C4-2B (cell line): Measurements from ENCODE around the gene CC2D2A.
"Not testable (repeated sequence)": the region's sequence is repeated elsewhere in the genome, so short reads cannot be mapped to it uniquely, and the experiment has no call there.

Experiments used
- H3K27ac ChIP-seq: fragments of 450-650 bp; 2 replicates; pipeline ENCODE4 v1.5.1; 2017
- ZFX ChIP-seq: fragments of 450-650 bp; IDR thresholded peaks from 2 replicates; pipeline ENCODE4 v1.6.1; 2017
- TF ChIP-seq, protein P1 (sequence below): fragments of 450-650 bp; conservative IDR thresholded peaks from 2 replicates; pipeline ENCODE4 v1.5.1; 2017; ENCODE audit warnings: mild to moderate bottlenecking

Gene CC2D2A

GRCh38 chr4:15600176-15600575 lies 130.5 kb downstream of the CC2D2A start:
- no peak for TF ChIP-seq ZFX
- TF ChIP-seq, protein P1, sequence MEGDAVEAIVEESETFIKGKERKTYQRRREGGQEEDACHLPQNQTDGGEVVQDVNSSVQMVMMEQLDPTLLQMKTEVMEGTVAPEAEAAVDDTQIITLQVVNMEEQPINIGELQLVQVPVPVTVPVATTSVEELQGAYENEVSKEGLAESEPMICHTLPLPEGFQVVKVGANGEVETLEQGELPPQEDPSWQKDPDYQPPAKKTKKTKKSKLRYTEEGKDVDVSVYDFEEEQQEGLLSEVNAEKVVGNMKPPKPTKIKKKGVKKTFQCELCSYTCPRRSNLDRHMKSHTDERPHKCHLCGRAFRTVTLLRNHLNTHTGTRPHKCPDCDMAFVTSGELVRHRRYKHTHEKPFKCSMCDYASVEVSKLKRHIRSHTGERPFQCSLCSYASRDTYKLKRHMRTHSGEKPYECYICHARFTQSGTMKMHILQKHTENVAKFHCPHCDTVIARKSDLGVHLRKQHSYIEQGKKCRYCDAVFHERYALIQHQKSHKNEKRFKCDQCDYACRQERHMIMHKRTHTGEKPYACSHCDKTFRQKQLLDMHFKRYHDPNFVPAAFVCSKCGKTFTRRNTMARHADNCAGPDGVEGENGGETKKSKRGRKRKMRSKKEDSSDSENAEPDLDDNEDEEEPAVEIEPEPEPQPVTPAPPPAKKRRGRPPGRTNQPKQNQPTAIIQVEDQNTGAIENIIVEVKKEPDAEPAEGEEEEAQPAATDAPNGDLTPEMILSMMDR = no peak
- H3K27ac ChIP-seq = no peak overlapping the region

DNA sequence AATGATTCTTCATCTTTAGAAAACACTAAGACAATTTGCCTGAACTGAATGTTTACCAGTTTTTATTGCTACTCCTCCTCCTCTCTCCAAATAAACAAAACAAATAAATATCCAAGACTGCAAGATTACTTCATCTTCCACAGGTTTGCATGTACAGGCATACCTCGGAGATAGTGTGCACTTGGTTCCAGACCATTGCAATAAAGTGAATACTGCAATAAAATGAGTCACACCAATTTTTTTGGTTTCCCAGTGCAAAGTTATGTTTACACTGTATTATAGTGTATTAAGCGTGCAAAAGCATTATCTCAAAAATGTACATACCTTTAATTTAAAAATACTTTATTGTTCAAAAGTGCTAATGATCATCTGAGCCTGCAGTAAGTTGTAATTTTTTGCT lies 132.2 kb downstream of the CC2D2A start:
- TF ChIP-seq, protein P1 = no peak
- TF ChIP-seq ZFX = no peak

DNA sequence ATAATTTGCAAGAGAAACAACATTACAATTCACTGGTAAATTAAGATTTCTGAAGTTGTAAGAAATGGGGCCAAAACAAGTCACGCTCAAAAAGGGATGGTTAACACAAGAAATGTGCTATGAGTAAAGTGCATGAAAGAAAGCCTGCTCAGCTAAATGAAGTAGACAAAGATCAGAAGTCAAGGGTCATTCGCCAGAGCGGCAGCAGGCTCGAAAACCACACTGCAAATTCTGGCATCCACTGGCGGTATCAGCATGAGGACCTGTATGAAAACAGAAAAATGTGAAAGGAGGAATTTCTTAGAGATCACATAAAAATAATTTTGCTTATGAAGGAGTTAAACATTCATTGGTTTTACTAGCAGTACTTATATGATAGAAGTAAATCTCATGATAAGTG lies 135.9 kb downstream of the CC2D2A start:
- no peak for TF ChIP-seq ZFX
- TF ChIP-seq, protein P1 = no peak

More for the DNA sequence above, 132.2 kb downstream of the CC2D2A start:
- H3K27ac ChIP-seq = no peak overlapping the region

GRCh38 chr4:15610855-15611254 lies 141.2 kb downstream of the CC2D2A start:
- H3K27ac ChIP-seq = no peak overlapping the region
- TF ChIP-seq ZFX = no peak
- TF ChIP-seq, protein P1 = no peak

More for the DNA sequence above, 135.9 kb downstream of the CC2D2A start:
- H3K27ac ChIP-seq = no peak overlapping the region

GRCh38 chr4:15612136-15612535 lies 142.5 kb downstream of the CC2D2A start:
- TF ChIP-seq ZFX = no peak
- TF ChIP-seq, protein P1 = no peak
- no peak overlapping the region for H3K27ac ChIP-seq

- H3K27ac ChIP-seq = not testable (repeated sequence)
Observed at GRCh38 chr4:15614891-15615290, 145.2 kb downstream of the CC2D2A start.

DNA sequence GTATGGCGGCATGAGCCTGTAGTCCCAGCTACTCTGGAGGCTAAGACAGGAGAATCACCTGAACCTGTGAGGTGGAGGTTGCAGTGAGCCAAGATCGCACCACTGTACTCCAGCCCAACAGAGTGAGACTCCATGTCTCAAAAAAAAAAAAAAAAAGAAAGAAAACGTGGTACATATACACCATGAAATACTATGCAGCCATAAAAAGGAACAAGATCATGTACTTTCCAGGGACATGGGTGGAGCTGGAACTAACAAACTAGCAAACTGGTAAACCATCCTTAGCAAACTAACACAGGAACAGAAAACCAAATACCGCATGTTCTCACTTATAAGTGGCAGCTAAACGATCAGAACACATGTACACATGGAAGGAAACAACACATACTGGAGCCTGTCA lies 147.7 kb downstream of the CC2D2A start:
- not testable (repeated sequence) for H3K27ac ChIP-seq

GRCh38 chr4:15636818-15637217 lies 167.1 kb downstream of the CC2D2A start:
- H3K27ac ChIP-seq = no peak overlapping the region
- TF ChIP-seq ZFX = no peak
- TF ChIP-seq, protein P1 = no peak

DNA sequence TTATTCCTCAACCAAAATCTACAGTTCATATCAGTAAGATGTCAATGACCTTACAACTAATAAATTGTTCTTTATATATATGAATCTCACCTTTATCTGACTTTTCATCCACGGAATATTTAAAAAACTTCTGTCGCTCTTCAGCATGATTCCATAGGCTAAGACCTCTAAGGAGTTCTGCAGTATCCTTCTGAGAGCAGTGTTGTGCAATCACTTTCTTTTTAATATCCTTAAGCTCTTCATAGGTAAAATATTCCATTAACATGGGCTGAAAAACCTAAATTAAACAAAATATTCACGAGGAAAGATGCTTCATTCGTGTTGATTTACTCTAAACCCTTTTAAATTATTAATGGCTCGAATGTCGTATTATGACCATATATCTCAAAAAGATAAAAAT lies 168.7 kb downstream of the CC2D2A start:
- TF ChIP-seq ZFX = no peak
- TF ChIP-seq, protein P1 = no peak
- H3K27ac ChIP-seq = no peak overlapping the region
